GM06990 (cell line): ENCODE measurements around the gene ENAH.

Source experiments
- DNase-seq: peaks from one replicate; pipeline ENCODE4 v3.0.0-alpha.2; 2011; ENCODE audit not compliant: insufficient read length; ENCODE audit errors: extremely low read depth
- H3K27me3 ChIP-seq: replicated peaks from 2 replicates; pipeline ENCODE4 v1.6.0; 2011; ENCODE audit warnings: low read length; ENCODE audit not compliant: control insufficient read depth, insufficient read depth
- H3K36me3 ChIP-seq: 2 replicates; pipeline ENCODE4 v1.5.1; 2011; ENCODE audit warnings: low read length; ENCODE audit not compliant: control insufficient read depth, insufficient read depth
- H3K4me3 ChIP-seq: replicated peaks from 2 replicates; pipeline ENCODE4 v1.5.1; 2011; ENCODE audit warnings: low read depth, mild to moderate bottlenecking, control low read depth, low read length
- CTCF ChIP-seq: IDR thresholded peaks from 2 replicates; pipeline ENCODE4 v1.5.1; 2011; ENCODE audit warnings: low read length, control low read depth, mild to moderate bottlenecking, inconsistent platforms; ENCODE audit not compliant: insufficient read depth, poor library complexity, severe bottlenecking

ENAH gene

GRCh38 chr1:225454733-225455132 lies 198.2 kb downstream of the ENAH start:
- no peaks in the 10 kb centered on the region for H3K36me3 ChIP-seq
- no peak for DNase-seq
- no peaks in the 10 kb centered on the region for H3K27me3 ChIP-seq
- no peak for TF ChIP-seq CTCF
- H3K4me3 ChIP-seq: no peak overlapping the region

- Histone ChIP-seq H3K36me3 (no peaks in the 10 kb centered on the region), H3K4me3 (no peak overlapping the region), H3K27me3 (no peaks in the 10 kb centered on the region)
- no peak for TF ChIP-seq CTCF
- DNase-seq: no peak
These were observed 198.9 kb downstream of the ENAH start for GRCh38 chr1:225453797-225454648.

GRCh38 chr1:225451840-225452515 lies 200.9 kb downstream of the ENAH start:
- DNase-seq: no peak
- Histone ChIP-seq H3K4me3 (no peak overlapping the region), H3K27me3 (no peaks in the 10 kb centered on the region), H3K36me3 (no peaks in the 10 kb centered on the region)
- peak; percentile 16 for TF ChIP-seq CTCF

GRCh38 chr1:225451340-225451739 lies 201.6 kb downstream of the ENAH start:
- H3K4me3 ChIP-seq: no peak overlapping the region
- TF ChIP-seq CTCF: no peak
- H3K27me3 ChIP-seq: no peaks in the 10 kb centered on the region
- no peak for DNase-seq
- H3K36me3 ChIP-seq: no peaks in the 10 kb centered on the region

- no peak for DNase-seq
- no peaks in the 10 kb centered on the region for H3K27me3 ChIP-seq
- H3K36me3 ChIP-seq: no peaks in the 10 kb centered on the region
- no peak overlapping the region for H3K4me3 ChIP-seq
- TF ChIP-seq CTCF: no peak
These were observed 202.3 kb downstream of the ENAH start for GRCh38 chr1:225450491-225451191.
